ENCODE measurements around the gene TCAF1.

TCAF1 gene

GRCh38 chr7:143891457-143891856 lies 10.5 kb downstream of the TCAF1 start:
- Histone ChIP-seq H3K27ac (ENCODE audit: insufficient read depth in 1 of 2, low read depth in 1 of 2, low read length in 2 of 2, poor library complexity in 1 of 2, severe bottlenecking in 2 of 2) (no peak overlapping the region), H3K27me3 (replicated peaks in 2 of 5; ENCODE audit: control insufficient read depth in 4 of 5, insufficient read depth in 5 of 5, low read length in 4 of 5) (no peaks in the 10 kb centered on the region), H3K4me3 (ENCODE audit: control insufficient read depth in 1 of 7, extremely low read depth in 1 of 7, insufficient read depth in 4 of 7, low read depth in 2 of 7, low read length in 6 of 7) (no peak overlapping the region), H3K9me3 (ENCODE audit: control extremely low read depth in 1 of 5, control insufficient read depth in 4 of 5, insufficient read depth in 2 of 5, low read depth in 1 of 5, low read length in 4 of 5) (peaks cover 4 to 38% (median 5%) of the 10 kb centered on the region in 5 experiments), H3K4me1 (ENCODE audit: control extremely low read depth in 1 of 4, control insufficient read depth in 4 of 4, insufficient read depth in 4 of 4, low read length in 3 of 4) (peaks cover 0 to 6% (median under 1%) of the 10 kb centered on the region in 4 experiments), H3K36me3 (ENCODE audit: control insufficient read depth in 4 of 4, insufficient read depth in 4 of 4, low read length in 3 of 4) (peaks cover 0 to 10% (median 4%) of the 10 kb centered on the region in 4 experiments)
- WGBS (ENCODE audit: insufficient coverage) = no CpG with 5 or more reads among the region's 2 CpGs
- DNase-seq = no peak
- CTCF ChIA-PET = no interaction called here
- POLR2A ChIA-PET = no interaction called here

- H3K9me3 ChIP-seq (ENCODE audit: control extremely low read depth in 1 of 5, control insufficient read depth in 4 of 5, insufficient read depth in 2 of 5, low read depth in 1 of 5, low read length in 4 of 5) = peaks cover 4 to 38% (median 5%) of the 10 kb centered on the region in 5 experiments
- DNase-seq = no peak
- H3K27me3 ChIP-seq (replicated peaks in 2 of 5; ENCODE audit: control insufficient read depth in 4 of 5, insufficient read depth in 5 of 5, low read length in 4 of 5) = no peaks in the 10 kb centered on the region
- CTCF ChIA-PET = interaction anchor here (10.9 kb wide), 1 partner anchor 10 kb away, joined by 80 read pairs; the partner anchor contains the start of gene TCAF1
- H3K4me1 ChIP-seq (ENCODE audit: control extremely low read depth in 1 of 4, control insufficient read depth in 4 of 4, insufficient read depth in 4 of 4, low read length in 3 of 4) = peaks cover 0 to 10% (median 3%) of the 10 kb centered on the region in 4 experiments
- WGBS (ENCODE audit: insufficient coverage) = 100% methylated on average over 2 of the region's 2 CpGs
- peaks cover 0 to 10% (median 4%) of the 10 kb centered on the region in 4 experiments for H3K36me3 ChIP-seq (ENCODE audit: control insufficient read depth in 4 of 4, insufficient read depth in 4 of 4, low read length in 3 of 4)
- no peak overlapping the region for H3K4me3 ChIP-seq (ENCODE audit: control insufficient read depth in 1 of 7, extremely low read depth in 1 of 7, insufficient read depth in 4 of 7, low read depth in 2 of 7, low read length in 6 of 7)
- POLR2A ChIA-PET = interaction anchor here (0.7 kb wide), 1 partner anchor 167 kb away, joined by 3 read pairs; no protein-coding TSS in a partner anchor
- H3K27ac ChIP-seq (ENCODE audit: insufficient read depth in 1 of 2, low read depth in 1 of 2, low read length in 2 of 2, poor library complexity in 1 of 2, severe bottlenecking in 2 of 2) = no peak overlapping the region
These were observed 11.4 kb downstream of the TCAF1 start for GRCh38 chr7:143890558-143890957.

DNA sequence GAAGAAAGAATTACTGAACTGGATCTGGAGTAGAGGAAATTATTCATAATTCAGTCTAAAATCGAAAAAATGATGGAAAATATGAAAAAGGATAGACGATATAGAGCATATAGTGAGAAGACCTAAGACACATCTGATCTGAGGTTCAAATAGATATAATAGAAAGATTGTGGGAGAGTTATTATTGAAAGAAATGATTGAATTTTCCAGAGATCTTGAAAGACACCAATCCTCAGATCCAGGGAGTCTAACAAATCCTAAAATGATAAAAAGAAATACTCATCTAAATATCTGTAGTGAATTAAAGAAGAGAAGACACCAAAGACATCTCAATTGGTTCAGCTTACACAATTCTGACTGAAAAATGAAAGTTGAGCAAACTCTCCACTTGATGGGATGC lies 12.9 kb downstream of the TCAF1 start:
- WGBS (ENCODE audit: insufficient coverage) = 93% methylated on average over 2 of the region's 2 CpGs
- Histone ChIP-seq H3K27ac (ENCODE audit: insufficient read depth in 1 of 2, low read depth in 1 of 2, low read length in 2 of 2, poor library complexity in 1 of 2, severe bottlenecking in 2 of 2) (no peak overlapping the region), H3K9me3 (ENCODE audit: control extremely low read depth in 1 of 5, control insufficient read depth in 4 of 5, insufficient read depth in 2 of 5, low read depth in 1 of 5, low read length in 4 of 5) (peaks cover 4 to 35% (median 5%) of the 10 kb centered on the region in 5 experiments), H3K4me3 (ENCODE audit: control insufficient read depth in 1 of 7, extremely low read depth in 1 of 7, insufficient read depth in 4 of 7, low read depth in 2 of 7, low read length in 6 of 7) (no peak overlapping the region), H3K4me1 (ENCODE audit: control extremely low read depth in 1 of 4, control insufficient read depth in 4 of 4, insufficient read depth in 4 of 4, low read length in 3 of 4) (peaks cover 0 to 10% (median 6%) of the 10 kb centered on the region in 4 experiments), H3K36me3 (ENCODE audit: control insufficient read depth in 4 of 4, insufficient read depth in 4 of 4, low read length in 3 of 4) (peaks cover 0 to 10% (median 4%) of the 10 kb centered on the region in 4 experiments), H3K27me3 (replicated peaks in 2 of 5; ENCODE audit: control insufficient read depth in 4 of 5, insufficient read depth in 5 of 5, low read length in 4 of 5) (no peaks in the 10 kb centered on the region)
- CTCF ChIA-PET = interaction anchor here (1.3 to 10.9 kb wide), 2 partner anchors 11 to 12 kb away, joined by 3 to 80 read pairs; partner anchors contain the start of gene TCAF1
- POLR2A ChIA-PET = no interaction called here
- DNase-seq = no peak

DNA sequence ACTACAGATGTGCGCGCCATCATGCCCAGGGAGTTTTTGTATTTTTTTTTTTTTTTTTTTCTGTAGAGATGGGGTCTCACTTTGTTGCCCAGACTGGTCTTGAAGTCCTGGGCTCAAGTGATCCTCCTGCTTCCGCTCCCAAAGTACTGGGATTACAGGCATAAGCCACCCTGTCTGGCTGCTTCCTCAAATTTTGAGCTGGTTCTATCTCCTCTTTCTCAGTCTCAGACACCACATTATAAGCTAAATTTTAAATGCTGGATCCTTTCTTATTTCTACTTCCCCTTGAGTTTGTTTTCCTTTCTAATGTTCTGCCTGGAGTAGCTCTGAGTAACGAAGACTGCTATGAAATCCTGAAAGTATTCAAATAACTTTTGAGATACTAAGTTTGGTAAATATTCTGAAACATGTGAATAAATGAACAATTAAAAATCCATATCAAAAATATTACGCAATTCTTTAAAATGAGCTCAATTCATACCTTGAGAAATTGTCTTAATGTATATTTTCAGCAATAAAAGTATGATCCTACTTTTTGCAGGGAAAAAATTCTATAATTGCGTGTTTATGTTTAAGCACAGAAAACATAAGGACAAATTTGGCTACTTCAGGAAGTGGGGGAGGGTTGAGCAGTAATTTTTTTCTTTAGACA lies 15.0 kb downstream of the TCAF1 start:
- Histone ChIP-seq H3K27ac (ENCODE audit: insufficient read depth in 1 of 2, low read depth in 1 of 2, low read length in 2 of 2, poor library complexity in 1 of 2, severe bottlenecking in 2 of 2) (no peak overlapping the region), H3K9me3 (ENCODE audit: control extremely low read depth in 1 of 5, control insufficient read depth in 4 of 5, insufficient read depth in 2 of 5, low read depth in 1 of 5, low read length in 4 of 5) (peaks cover 4 to 22% (median 5%) of the 10 kb centered on the region in 5 experiments), H3K4me3 (ENCODE audit: control insufficient read depth in 1 of 7, extremely low read depth in 1 of 7, insufficient read depth in 4 of 7, low read depth in 2 of 7, low read length in 6 of 7) (no peak overlapping the region), H3K4me1 (ENCODE audit: control extremely low read depth in 1 of 4, control insufficient read depth in 4 of 4, insufficient read depth in 4 of 4, low read length in 3 of 4) (peaks cover 0 to 15% (median 12%) of the 10 kb centered on the region in 4 experiments), H3K36me3 (ENCODE audit: control insufficient read depth in 4 of 4, insufficient read depth in 4 of 4, low read length in 3 of 4) (peaks cover 0 to 10% (median 4%) of the 10 kb centered on the region in 4 experiments), H3K27me3 (replicated peaks in 2 of 5; ENCODE audit: control insufficient read depth in 4 of 5, insufficient read depth in 5 of 5, low read length in 4 of 5) (no peaks in the 10 kb centered on the region)
- 79% methylated on average over 3 of the region's 6 CpGs for WGBS (ENCODE audit: insufficient coverage)
- CTCF ChIA-PET = interaction anchor here (1.1 to 10.9 kb wide), 2 partner anchors 14 to 555 kb away, joined by 3 to 80 read pairs; partner anchors contain the start of gene TCAF1
- POLR2A ChIA-PET = interaction anchor here (1.3 kb wide), 1 partner anchor 15 kb away, joined by 6 read pairs; the partner anchor contains the start of gene TCAF1
- DNase-seq = peak in 1 of 3 donors; percentile 51

DNA sequence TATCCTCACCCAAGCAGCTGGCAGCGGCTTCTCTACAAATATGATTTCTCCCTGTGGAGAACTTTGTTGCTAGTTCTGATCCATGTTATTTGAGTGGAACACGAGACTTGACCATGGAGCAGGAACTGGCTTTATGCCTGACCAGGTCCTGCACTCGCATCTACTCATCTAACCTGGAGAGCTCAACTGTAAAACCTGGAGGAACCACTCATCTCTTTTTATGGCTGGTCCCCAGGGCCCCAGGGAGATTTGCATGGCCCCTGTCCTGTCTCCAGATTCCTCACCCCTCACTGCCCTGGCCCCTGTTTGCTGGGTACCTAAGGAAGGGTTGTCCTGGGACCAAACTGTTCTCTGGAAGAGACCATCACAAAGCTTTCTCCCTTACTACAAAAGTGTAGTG lies 16.0 kb downstream of the TCAF1 start:
- peaks cover 0 to 17% (median 12%) of the 10 kb centered on the region in 4 experiments for H3K4me1 ChIP-seq (ENCODE audit: control extremely low read depth in 1 of 4, control insufficient read depth in 4 of 4, insufficient read depth in 4 of 4, low read length in 3 of 4)
- H3K27me3 ChIP-seq (replicated peaks in 2 of 5; ENCODE audit: control insufficient read depth in 4 of 5, insufficient read depth in 5 of 5, low read length in 4 of 5) = no peaks in the 10 kb centered on the region
- H3K4me3 ChIP-seq (ENCODE audit: control insufficient read depth in 1 of 7, extremely low read depth in 1 of 7, insufficient read depth in 4 of 7, low read depth in 2 of 7, low read length in 6 of 7) = no peak overlapping the region
- H3K36me3 ChIP-seq (ENCODE audit: control insufficient read depth in 4 of 4, insufficient read depth in 4 of 4, low read length in 3 of 4) = peaks cover 0 to 10% (median 4%) of the 10 kb centered on the region in 4 experiments
- 95% methylated on average over 2 of the region's 3 CpGs for WGBS (ENCODE audit: insufficient coverage)
- ChIA-PET CTCF (interaction anchor here (2.1 to 10.9 kb wide), 2 partner anchors 10 to 15 kb away, joined by 7 to 80 read pairs; partner anchors contain the start of gene TCAF1), POLR2A (no interaction called here)
- no peak overlapping the region for H3K27ac ChIP-seq (ENCODE audit: insufficient read depth in 1 of 2, low read depth in 1 of 2, low read length in 2 of 2, poor library complexity in 1 of 2, severe bottlenecking in 2 of 2)
- DNase-seq = no peak
- peaks cover 2 to 13% (median 4%) of the 10 kb centered on the region in 5 experiments for H3K9me3 ChIP-seq (ENCODE audit: control extremely low read depth in 1 of 5, control insufficient read depth in 4 of 5, insufficient read depth in 2 of 5, low read depth in 1 of 5, low read length in 4 of 5)

GRCh38 chr7:143884969-143885559 lies 16.9 kb downstream of the TCAF1 start:
- H3K9me3 ChIP-seq (ENCODE audit: control extremely low read depth in 1 of 5, control insufficient read depth in 4 of 5, insufficient read depth in 2 of 5, low read depth in 1 of 5, low read length in 4 of 5) = peaks cover 2 to 8% (median 4%) of the 10 kb centered on the region in 5 experiments
- ChIA-PET CTCF (interaction anchor here (0.9 to 10.9 kb wide), 3 partner anchors 9 to 156 kb away, joined by 3 to 80 read pairs (median 7); partner anchors contain the start of gene TCAF1), POLR2A (no interaction called here)
- WGBS (ENCODE audit: insufficient coverage) = 0% methylated on average over 29 of the region's 38 CpGs
- peaks cover 0 to 8% (median 3%) of the 10 kb centered on the region in 4 experiments for H3K36me3 ChIP-seq (ENCODE audit: control insufficient read depth in 4 of 4, insufficient read depth in 4 of 4, low read length in 3 of 4)
- peak overlapping the region; percentile 46 to 86 (median 77) for H3K4me3 ChIP-seq (ENCODE audit: control insufficient read depth in 1 of 7, extremely low read depth in 1 of 7, insufficient read depth in 4 of 7, low read depth in 2 of 7, low read length in 6 of 7)
- no peaks in the 10 kb centered on the region for H3K27me3 ChIP-seq (replicated peaks in 2 of 5; ENCODE audit: control insufficient read depth in 4 of 5, insufficient read depth in 5 of 5, low read length in 4 of 5)
- peak; percentile 56 to 77 (median 72) for DNase-seq
- peaks cover 0 to 17% (median 12%) of the 10 kb centered on the region in 4 experiments for H3K4me1 ChIP-seq (ENCODE audit: control extremely low read depth in 1 of 4, control insufficient read depth in 4 of 4, insufficient read depth in 4 of 4, low read length in 3 of 4)
- H3K27ac ChIP-seq (ENCODE audit: insufficient read depth in 1 of 2, low read depth in 1 of 2, low read length in 2 of 2, poor library complexity in 1 of 2, severe bottlenecking in 2 of 2) = peak overlapping the region in 1 of 2 experiments; percentile 34
